GM19328 (cell line): ENCODE results near the gene ITPKB.

Source experiments
- ATAC-seq: cut with Tn5 transposase; IDR thresholded peaks from one replicate; pipeline ENCODE4 v1.9.1; 2021; ENCODE audit warnings: mild to moderate bottlenecking, moderate library complexity; ENCODE audit not compliant: unreplicated experiment

Gene ITPKB

GRCh38 chr1:226586650-226587422, 152.2 kb downstream of the ITPKB start:
- ATAC-seq, result no peak

- ATAC-seq, result no peak
Measured at GRCh38 chr1:226586116-226586515, 153.0 kb downstream of the ITPKB start.

GRCh38 chr1:226584164-226584563, 154.9 kb downstream of the ITPKB start:
- ATAC-seq, result no peak

- no peak for ATAC-seq
Measured at GRCh38 chr1:226582966-226583365, 156.1 kb downstream of the ITPKB start.
